GM12865 (cell line): ENCODE data around the gene NUMA1.
A peak's percentile ranks its signal among the peaks of the same experiment; 100 is the strongest.

Source experiments
- DNase-seq: peaks from one replicate; pipeline ENCODE4 v3.0.0; 2010; ENCODE audit warnings: low read depth
- H3K4me3 ChIP-seq: 2 replicates; pipeline ENCODE4 v1.5.1; 2011; ENCODE audit warnings: mild to moderate bottlenecking, low read depth, low read length, control low read depth
- TF ChIP-seq, protein P1 (sequence below): IDR thresholded peaks from 2 replicates; pipeline ENCODE4 v1.5.1; 2011; ENCODE audit warnings: low read length, control low read depth, low read depth, inconsistent platforms; ENCODE audit not compliant: insufficient read depth; ENCODE audit errors: missing control alignments

NUMA1 gene

GRCh38 chr11:72075756-72076155 lies 4.6 kb downstream of the NUMA1 start:
- TF ChIP-seq, protein P1, sequence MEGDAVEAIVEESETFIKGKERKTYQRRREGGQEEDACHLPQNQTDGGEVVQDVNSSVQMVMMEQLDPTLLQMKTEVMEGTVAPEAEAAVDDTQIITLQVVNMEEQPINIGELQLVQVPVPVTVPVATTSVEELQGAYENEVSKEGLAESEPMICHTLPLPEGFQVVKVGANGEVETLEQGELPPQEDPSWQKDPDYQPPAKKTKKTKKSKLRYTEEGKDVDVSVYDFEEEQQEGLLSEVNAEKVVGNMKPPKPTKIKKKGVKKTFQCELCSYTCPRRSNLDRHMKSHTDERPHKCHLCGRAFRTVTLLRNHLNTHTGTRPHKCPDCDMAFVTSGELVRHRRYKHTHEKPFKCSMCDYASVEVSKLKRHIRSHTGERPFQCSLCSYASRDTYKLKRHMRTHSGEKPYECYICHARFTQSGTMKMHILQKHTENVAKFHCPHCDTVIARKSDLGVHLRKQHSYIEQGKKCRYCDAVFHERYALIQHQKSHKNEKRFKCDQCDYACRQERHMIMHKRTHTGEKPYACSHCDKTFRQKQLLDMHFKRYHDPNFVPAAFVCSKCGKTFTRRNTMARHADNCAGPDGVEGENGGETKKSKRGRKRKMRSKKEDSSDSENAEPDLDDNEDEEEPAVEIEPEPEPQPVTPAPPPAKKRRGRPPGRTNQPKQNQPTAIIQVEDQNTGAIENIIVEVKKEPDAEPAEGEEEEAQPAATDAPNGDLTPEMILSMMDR = no peak
- no peak for DNase-seq
- H3K4me3 ChIP-seq = no peak overlapping the region

DNA sequence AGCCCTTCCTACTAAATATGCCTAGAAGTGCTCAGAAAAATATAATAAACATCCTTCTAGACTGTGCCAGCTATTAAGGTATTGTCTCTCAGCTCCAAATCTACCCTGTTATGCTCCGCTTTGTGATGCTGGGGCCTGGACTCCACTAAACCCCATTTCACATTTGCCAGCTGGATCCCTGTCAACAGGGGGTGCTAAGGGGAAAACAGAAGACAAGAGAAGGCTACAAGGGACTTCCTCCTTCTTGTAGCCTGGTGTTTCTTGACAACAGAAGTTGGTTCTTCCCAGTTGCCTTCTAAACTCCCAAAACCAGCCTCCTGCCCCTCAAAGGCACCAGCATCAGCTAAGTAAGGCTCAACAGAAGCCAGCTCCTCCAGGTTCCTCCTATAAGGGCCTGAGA lies 5.2 kb downstream of the NUMA1 start:
- TF ChIP-seq, protein P1 = no peak
- peak; percentile 22 for DNase-seq
- H3K4me3 ChIP-seq = no peak overlapping the region

GRCh38 chr11:72072348-72072747 lies 8.0 kb downstream of the NUMA1 start:
- H3K4me3 ChIP-seq = no peak overlapping the region
- TF ChIP-seq, protein P1 = no peak

GRCh38 chr11:72070491-72070890 lies 9.9 kb downstream of the NUMA1 start:
- TF ChIP-seq, protein P1 = no peak
- no peak for DNase-seq
- H3K4me3 ChIP-seq = no peak overlapping the region; the same call in 1 of the 2 replicates

More at GRCh38 chr11:72072348-72072747, 8.0 kb downstream of the NUMA1 start:
- no peak for DNase-seq

DNA sequence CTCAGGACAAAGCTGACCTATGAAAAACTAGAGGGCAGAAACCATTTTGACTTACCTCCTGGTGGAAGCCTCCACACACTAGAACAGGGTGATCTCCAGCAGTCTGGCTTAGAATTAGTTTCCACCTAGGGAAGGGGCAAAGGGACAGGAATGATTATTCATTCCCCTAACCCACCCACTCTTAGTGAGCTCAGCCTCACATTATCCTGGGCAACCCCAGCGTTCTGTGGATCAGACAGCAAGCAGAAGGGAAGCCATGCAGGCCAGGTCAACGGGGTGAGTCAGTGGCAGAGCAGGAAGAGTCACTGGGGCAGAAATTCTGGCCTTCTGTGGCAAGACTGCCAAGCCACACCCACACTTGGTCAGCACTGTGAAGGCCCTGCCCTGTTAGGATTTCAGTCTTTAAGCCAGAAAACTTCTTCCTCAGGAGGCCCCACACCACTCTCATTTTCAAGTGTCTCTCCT lies 10.5 kb downstream of the NUMA1 start:
- TF ChIP-seq, protein P1 = no peak
- H3K4me3 ChIP-seq = peak overlapping the region; percentile 46
- DNase-seq = peak; percentile 79

GRCh38 chr11:72069200-72069599 lies 11.1 kb downstream of the NUMA1 start:
- H3K4me3 ChIP-seq = peak overlapping the region; percentile 46
- TF ChIP-seq, protein P1 = no peak
- peak; percentile 36 for DNase-seq

DNA sequence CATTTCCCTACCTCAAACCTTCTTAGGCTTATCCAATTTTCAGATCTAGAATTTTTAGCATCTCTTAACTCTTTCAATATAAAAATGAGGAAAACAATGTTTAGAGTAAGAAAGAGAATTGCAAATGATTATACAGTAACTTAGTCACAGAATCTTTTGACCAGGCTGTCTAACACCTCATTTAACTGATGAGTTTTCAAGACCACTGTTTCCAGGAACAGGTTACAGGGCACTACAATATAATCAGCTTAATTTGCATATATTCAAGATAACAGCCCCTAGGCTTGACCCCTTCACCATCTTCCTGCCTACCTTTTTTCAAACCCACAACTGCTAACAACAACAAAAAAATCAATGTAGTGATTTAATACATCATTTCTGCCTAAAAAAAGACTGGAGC lies 12.7 kb downstream of the NUMA1 start:
- H3K4me3 ChIP-seq = no peak overlapping the region
- DNase-seq = no peak
- TF ChIP-seq, protein P1 = no peak
